Stimulated activated CD4-positive, alpha-beta T cell treated with anti-CD3 and anti-CD28 coated beads, Interleukin-1b, Interleukin-23, amount 100 ng/mL, for 4 hours (primary cell): ENCODE measurements around the gene CFAP73.

ENCODE experiments used
- DNase-seq, 2 donors: peaks; one replicate each; pipeline ENCODE4 v3.0.0-alpha.2; 2020; ENCODE audit warnings: low read depth in 2 of 2

The CFAP73 gene

GRCh38 chr12:113119980-113120669 lies 29.4 kb upstream of the CFAP73 start:
- no peak for DNase-seq

DNA sequence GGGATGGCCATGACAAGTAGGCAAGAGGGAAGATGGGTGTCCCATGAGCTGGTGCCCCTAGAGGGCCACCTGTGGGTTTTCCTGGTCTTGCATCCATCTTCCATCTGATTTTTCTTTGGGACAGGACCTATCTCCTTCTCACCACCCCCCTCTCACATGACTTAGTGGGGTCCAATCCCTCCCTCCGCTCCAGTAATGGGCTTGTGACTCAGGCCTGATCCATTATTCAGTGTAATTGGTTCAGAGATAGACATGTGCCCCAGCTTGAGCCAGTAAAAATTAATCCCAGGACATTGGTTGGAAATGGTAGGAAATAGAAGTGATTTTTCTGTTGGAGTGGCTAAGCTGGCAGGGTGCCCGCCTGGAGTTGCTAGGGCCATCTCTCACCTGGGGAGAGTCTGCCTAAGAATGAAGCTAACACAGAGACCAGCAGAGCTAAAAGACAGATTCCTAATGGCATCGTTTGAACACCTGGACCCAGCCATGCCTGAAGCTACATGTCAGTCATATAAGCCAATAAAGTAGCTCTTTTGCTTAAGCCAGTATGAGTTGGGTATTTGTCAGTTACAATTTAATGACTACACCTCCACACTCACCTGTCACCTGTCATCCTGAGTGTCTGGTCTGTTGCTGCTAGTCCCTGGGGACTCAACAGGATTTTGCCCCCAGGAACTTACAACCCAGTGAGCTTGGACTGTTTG lies 28.7 kb upstream of the CFAP73 start:
- no peak for DNase-seq

DNA sequence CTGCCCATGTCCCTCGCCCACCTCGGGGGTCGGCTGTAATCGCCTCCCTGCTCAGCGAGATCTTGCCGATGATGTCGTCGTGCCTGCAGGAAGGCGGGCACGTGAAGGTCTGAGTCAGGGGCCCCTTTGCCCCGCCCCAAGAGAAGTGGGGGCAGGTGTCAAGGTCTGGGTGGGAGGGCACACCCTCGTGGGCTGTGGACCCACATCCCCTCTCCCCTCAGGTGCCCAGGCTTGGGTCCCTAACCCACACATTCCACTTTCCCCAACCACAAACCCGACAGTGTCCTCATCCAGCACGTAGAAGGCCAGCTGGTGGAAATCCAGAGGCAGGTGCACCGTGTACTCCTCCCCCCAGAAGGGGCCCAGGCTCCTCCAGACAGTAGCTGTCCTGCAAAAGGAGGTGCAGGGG lies 21.7 kb upstream of the CFAP73 start:
- DNase-seq = no peak

DNA sequence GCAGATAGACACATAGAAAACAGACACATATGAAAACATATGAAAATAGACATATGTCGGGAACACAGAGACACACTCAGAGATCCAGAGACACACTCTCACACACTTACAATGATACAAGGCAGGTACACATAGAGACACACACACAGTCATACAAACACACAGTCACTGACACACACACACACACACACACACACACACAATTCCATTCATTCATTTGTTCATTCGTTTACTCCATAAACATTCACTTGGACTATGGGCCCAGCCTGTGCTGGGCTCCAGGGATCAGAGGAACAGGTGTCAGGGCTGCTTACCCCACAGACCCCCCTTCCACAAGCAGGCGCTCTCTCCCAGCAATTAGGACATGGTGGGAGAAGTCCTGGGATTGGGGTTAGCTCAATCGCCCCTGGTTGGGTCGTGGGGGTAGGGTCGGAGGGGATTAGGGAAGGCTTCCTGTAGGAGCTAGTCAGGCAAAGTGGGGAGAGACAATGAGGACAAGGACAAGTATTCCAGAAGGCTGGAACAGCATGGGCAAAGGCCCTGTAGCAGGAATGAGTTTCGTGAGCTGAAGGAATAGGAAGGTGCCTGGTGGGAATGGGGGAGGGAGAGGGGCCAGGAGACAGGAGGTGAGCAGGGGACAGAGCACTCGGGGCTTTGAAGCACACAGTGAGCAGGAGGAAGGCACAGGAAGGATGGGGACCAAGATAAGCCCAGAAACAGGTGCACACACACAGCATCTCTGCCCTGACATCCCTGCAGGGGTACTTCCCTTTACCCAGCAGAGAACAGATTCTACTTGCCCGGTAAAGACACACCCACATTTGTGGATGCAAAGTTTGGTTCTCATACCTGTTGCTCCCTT lies 20.5 kb upstream of the CFAP73 start:
- no peak for DNase-seq

GRCh38 chr12:113129664-113130456 lies 19.7 kb upstream of the CFAP73 start:
- no peak for DNase-seq

GRCh38 chr12:113130457-113131135 lies 18.9 kb upstream of the CFAP73 start:
- no peak for DNase-seq

GRCh38 chr12:113131556-113131955 lies 18.0 kb upstream of the CFAP73 start:
- no peak for DNase-seq

DNA sequence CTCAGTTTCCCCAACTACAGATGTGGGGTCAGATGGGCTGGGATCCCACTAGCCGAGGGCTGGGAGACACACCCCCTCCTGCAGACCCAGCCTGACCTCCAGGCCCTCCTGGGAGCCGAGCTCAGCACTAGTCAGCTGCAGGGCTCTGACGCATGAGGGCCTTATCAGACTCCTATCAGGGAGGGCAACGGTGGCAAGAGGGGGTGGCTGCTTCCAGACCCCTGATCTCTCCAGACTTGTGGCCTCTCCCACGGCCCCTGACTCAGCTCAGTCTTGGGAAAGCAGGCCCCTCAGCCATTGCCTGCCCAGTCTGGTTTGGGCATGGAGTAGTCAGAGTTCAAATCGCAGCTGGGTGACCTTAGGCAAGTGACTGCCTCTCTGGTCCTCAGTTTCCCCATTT lies 16.5 kb upstream of the CFAP73 start:
- DNase-seq = no peak

DNA sequence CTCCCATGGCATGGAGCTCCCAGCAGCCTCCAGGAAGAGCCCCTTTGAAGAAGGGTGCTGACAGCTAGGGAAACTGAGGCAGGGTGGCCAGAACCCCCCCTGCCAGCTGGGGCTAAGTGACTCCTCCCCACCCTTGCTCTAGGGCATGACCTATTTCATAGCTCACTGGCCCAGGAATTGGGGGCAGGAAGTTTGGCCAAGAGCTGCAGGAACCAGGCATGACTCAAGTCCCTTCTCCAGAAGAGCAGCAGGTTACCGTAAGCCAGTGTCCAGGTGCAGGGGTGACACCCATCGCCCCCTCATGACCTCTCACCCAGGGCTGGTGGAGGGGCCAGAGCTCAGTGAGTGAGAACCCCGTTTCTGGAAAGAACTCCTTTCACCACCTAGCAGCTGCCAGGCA lies 15.9 kb upstream of the CFAP73 start:
- no peak for DNase-seq

GRCh38 chr12:113134071-113134470 lies 15.5 kb upstream of the CFAP73 start:
- DNase-seq = no peak

DNA sequence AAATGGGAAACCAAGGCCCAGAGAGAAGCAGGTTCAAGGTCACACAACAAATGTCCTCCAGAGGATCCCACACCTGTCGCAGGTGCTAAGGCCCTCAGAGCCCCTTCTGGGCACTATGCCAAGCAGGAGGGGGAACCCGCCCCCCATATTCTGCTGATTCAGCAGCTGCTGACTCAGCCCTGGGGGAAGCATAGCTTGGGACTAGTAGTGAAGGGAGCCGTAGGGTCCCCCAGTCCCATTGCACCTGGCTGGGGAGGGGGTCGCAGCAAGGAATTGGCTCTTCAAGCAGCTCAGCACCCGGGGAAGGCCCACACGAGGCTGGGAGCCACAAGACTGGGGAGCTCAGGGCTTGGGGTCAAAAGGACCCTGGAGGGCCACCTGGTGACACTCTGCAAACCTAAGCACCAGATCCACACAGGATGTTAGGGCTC lies 15.0 kb upstream of the CFAP73 start:
- DNase-seq = no peak

DNA sequence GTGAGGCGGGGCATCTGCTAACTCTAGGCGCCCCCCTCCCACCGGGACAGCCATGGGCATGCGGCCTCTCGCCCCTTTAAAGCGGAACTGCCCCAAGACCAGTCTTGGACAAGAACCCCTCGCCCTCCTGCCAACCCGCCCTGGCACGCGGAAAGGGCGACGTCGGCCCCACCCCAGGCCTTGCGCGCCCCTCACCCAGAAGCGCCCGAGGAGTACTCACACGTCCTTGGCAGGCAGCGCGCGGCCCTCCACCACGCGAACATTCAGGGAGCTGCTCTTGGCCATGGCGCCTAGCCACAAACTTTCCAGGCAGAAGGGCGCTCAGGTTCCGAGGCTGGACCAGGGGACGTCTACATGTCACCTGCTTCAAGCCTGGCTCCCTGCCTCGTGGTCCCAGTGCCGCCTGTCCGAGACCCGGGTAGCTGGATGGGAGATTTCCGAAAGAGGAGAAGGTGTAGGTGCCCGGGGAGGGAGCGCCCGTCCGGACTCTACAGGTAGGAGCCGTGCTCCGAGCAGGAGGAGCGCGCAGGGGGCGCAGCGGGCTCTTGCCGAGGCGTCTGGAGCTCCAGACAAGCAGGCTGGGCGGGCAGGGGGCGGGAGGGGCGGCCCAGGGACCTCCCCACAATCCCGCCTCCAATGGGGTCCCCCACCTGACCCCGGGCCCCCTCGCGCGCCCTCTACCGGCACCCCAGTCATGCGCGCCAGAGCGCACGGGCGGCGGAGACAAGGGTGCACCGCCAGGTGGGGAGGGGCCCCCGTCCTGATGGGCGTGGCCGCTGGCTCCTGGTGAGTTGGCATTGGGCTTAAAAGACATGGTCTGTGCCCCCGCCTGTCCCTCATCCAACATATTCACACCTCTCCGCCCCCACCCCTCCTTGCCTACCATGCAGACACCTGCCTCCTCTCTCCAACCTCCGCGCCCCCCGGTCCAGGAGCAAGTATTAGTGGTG lies 14.1 kb upstream of the CFAP73 start, which contains the start of gene RASAL1:
Gene RASAL1, minus strand, starts transcription at position 584 of the 950 bp plus-strand sequence. Its CDS starts 299 bp downstream, at position 285.
- peak; percentile 71 to 79 for DNase-seq

DNA sequence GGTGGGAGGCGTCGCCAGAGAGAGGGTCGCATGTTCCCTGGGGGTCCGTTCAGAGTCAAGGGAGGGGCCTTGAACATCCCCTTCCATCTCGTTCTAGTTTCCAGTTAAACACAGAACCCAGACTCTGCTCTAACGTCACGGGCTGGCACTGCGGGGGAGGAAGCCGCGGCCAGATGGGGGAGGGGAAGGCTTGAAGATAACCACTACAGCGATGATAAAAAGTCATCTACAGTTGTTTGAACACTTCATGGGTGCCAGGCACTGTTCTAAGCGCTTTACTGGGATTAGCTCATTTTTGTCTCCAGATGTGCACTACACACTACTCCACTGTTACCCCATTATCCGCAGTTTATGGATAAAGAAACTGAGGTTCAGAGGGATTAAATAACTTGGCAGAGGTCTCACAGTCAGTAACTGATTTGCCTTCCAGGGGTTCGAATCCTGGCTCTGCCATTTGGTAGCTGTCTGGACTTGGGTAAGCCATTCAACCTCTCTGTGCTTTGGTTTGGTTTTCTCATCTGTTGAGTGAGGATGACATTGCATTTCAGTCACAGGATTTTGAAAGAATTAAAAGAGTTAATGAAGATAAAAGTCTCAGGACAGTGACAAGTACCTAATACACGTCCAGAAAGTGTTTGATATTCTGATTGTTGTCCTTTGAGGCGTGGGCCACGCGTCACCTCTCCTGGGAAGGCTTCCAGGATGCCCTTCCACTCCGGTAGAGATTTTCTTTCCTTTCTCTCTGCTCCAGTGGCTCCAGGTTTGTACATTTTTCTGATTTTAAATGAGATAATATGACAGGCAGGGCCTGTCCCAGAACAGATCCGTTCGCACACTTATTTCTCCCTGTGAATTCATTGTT lies 13.2 kb upstream of the CFAP73 start:
- peak; percentile 25 to 48 for DNase-seq

DNA sequence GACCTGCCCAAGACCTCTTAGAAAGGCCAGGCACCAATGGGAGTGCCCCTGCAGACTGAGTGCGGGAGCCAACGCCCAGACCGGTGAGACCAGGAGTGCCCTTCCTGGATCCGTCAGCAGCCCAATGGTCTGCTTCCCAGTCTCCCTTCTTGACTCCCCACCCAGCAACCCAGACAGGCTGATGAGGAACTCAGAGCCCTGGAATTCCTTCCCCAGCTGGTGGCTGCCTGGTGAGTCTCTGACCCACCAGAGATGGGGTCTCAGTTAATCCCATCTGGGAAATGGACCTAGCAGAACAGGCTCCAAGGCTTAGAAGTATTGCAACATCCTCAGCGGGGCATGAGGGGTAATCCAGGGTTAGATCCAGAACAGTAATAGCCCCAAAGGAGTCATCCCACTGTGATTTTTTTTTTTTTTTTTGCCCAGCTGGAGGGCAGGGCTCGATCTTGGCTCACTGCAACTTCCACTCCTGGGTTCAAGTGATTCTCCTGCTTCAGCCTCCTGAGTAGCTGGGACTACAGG lies 12.5 kb upstream of the CFAP73 start:
- no peak for DNase-seq

GRCh38 chr12:113137861-113138783 lies 11.4 kb upstream of the CFAP73 start:
- DNase-seq = no peak

- no peak for DNase-seq
These were observed 10.7 kb upstream of the CFAP73 start for GRCh38 chr12:113138826-113139225.

DNA sequence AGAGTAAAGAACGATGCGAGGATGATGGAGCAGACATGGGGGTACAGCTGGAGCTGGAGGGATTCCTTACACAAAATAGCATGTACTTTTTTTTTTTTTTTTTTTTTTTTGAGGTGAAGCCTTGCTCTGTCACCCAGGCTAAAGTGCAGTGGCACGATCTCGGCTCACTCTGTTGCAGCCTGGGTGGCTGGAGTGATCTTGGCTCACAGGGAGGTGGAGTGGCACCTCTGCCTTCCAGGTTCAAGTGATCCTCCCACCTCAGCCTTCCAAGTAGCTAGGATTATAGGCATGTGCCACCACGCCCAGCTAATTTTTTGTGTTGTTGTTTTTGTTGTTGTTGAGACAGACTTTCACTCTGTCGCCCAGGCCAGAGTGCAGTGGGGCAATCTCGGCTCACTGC lies 8.8 kb upstream of the CFAP73 start:
- no peak for DNase-seq
